Ishikawa (cell line): ENCODE measurements around the gene RIPK4.

ENCODE experiments used
- CEBPB ChIP-seq: IDR thresholded peaks from 2 replicates; pipeline ENCODE4 v1.6.1; 2012
- CREB1 ChIP-seq: IDR thresholded peaks from 2 replicates; pipeline ENCODE4 v1.6.1; 2012; ENCODE audit warnings: low read depth
- EGR1 ChIP-seq: IDR thresholded peaks from 2 replicates; pipeline ENCODE4 v1.6.1; 2012
- EP300 ChIP-seq: IDR thresholded peaks from 2 replicates; pipeline ENCODE4 v1.6.1; 2012; ENCODE audit warnings: borderline replicate concordance
- FOXM1 ChIP-seq: IDR thresholded peaks from 2 replicates; pipeline ENCODE4 v1.6.1; 2012; ENCODE audit warnings: low read depth, borderline replicate concordance
- MAX ChIP-seq: IDR thresholded peaks from 2 replicates; pipeline ENCODE4 v1.6.1; 2012
- NFIC ChIP-seq: IDR thresholded peaks from 2 replicates; pipeline ENCODE4 v1.6.1; 2012
- RAD21 ChIP-seq: IDR thresholded peaks from 2 replicates; pipeline ENCODE4 v1.6.1; 2012; ENCODE audit warnings: low read depth
- REST ChIP-seq: IDR thresholded peaks from 2 replicates; pipeline ENCODE4 v1.6.1; 2012; ENCODE audit warnings: low read depth, mild to moderate bottlenecking
- TAF1 ChIP-seq: IDR thresholded peaks from 2 replicates; pipeline ENCODE4 v1.6.1; 2012; ENCODE audit warnings: low read depth, mild to moderate bottlenecking
- TCF12 ChIP-seq: IDR thresholded peaks from 2 replicates; pipeline ENCODE4 v1.6.1; 2012; ENCODE audit warnings: low read depth
- TEAD4 ChIP-seq: IDR thresholded peaks from 2 replicates; pipeline ENCODE4 v1.6.1; 2012
- USF1 ChIP-seq: IDR thresholded peaks from 2 replicates; pipeline ENCODE4 v1.6.1; 2012
- YY1 ChIP-seq: IDR thresholded peaks from 2 replicates; pipeline ENCODE4 v1.6.1; 2012; ENCODE audit warnings: low read depth
- ZBTB7A ChIP-seq: IDR thresholded peaks from 2 replicates; pipeline ENCODE4 v1.6.1; 2012; ENCODE audit warnings: low read depth

RIPK4 gene

GRCh38 chr21:41742073-41742875 is 24.6 kb downstream of the RIPK4 start:
- TF ChIP-seq REST (no peak), CEBPB (no peak), USF1 (no peak), RAD21 (no peak), TAF1 (no peak), TCF12 (no peak), CREB1 (no peak), MAX (no peak), TEAD4 (no peak), NFIC (no peak), EGR1 (no peak), ZBTB7A (no peak), YY1 (no peak), FOXM1 (no peak), EP300 (no peak)

GRCh38 chr21:41741253-41742072 is 25.4 kb downstream of the RIPK4 start:
- TF ChIP-seq ZBTB7A, result no peak
- no peak for TF ChIP-seq CREB1
- TF ChIP-seq TCF12, result no peak
- TF ChIP-seq EGR1, result no peak
- no peak for TF ChIP-seq EP300
- no peak for TF ChIP-seq TEAD4
- TF ChIP-seq USF1, result no peak
- no peak for TF ChIP-seq YY1
- no peak for TF ChIP-seq MAX
- no peak for TF ChIP-seq FOXM1
- no peak for TF ChIP-seq TAF1
- TF ChIP-seq CEBPB, result no peak

- TF ChIP-seq YY1 (no peak), TEAD4 (no peak), NFIC (no peak), USF1 (no peak), REST (no peak), TCF12 (no peak), FOXM1 (no peak), EGR1 (no peak), RAD21 (no peak), ZBTB7A (no peak), CREB1 (no peak), MAX (no peak), CEBPB (no peak), EP300 (no peak), TAF1 (no peak)
These were observed 26.1 kb downstream of the RIPK4 start for GRCh38 chr21:41740604-41741252.

GRCh38 chr21:41739936-41740335 is 26.9 kb downstream of the RIPK4 start:
- TF ChIP-seq TEAD4, result no peak
- TF ChIP-seq EGR1, result no peak
- no peak for TF ChIP-seq YY1
- no peak for TF ChIP-seq USF1
- no peak for TF ChIP-seq TAF1
- TF ChIP-seq NFIC, result no peak
- TF ChIP-seq EP300, result no peak
- no peak for TF ChIP-seq TCF12
- TF ChIP-seq CEBPB, result no peak
- no peak for TF ChIP-seq RAD21
- TF ChIP-seq FOXM1, result no peak
- TF ChIP-seq ZBTB7A, result no peak
- no peak for TF ChIP-seq REST
- TF ChIP-seq MAX, result no peak
- no peak for TF ChIP-seq CREB1
